GM23338 (cell line): Measurements from ENCODE around the gene CFAP97D2.

Source experiments
- CTCF ChIP-seq, 2 experiments: fragments of 200-600 bp in 1 of 2; sonication (generic) in 1 of 2; conservative IDR thresholded peaks; 2 replicates each; pipeline versions ENCODE4 v1.5.1 to v1.6.1; 2016 to 2017; ENCODE audit warnings: antibody characterized with exemption in 2 of 2, low read depth in 2 of 2, mild to moderate bottlenecking in 2 of 2, moderate library complexity in 1 of 2
- REST ChIP-seq: IDR thresholded peaks from one replicate; pipeline ENCODE4 v1.6.1; 2018; ENCODE audit warnings: antibody characterized with exemption; ENCODE audit not compliant: unreplicated experiment

GRCh38 chr13:114248011-114248410 is 69.0 kb downstream of the CFAP97D2 start:
- no peak for TF ChIP-seq CTCF (conservative IDR thresholded peaks at IDR 0.05; ENCODE audit: low read depth in 2 of 2)
- TF ChIP-seq REST: no peak
